H1 (cell line): Measurements from ENCODE around the gene MILR1. TPM values are rescaled to one million over a fixed set of nuclear protein-coding genes. Genes with fewer than 3 reads are reported as not detected.

ENCODE experiments used
- EP300 ChIP-seq, 2 experiments: IDR thresholded peaks; 1 replicate in 1 of 2; 2 replicates in 1 of 2; pipeline ENCODE4 v1.6.1; 2011 to 2012; ENCODE audit warnings: low read depth in 2 of 2, low read length in 2 of 2, mild to moderate bottlenecking in 2 of 2, borderline replicate concordance in 1 of 2, inconsistent platforms in 1 of 2, moderate library complexity in 1 of 2
- MAX ChIP-seq: IDR thresholded peaks from 2 replicates; pipeline ENCODE4 v1.6.1; 2012; ENCODE audit warnings: inconsistent platforms
- TBP ChIP-seq: IDR thresholded peaks from 2 replicates; pipeline ENCODE4 v1.6.1; 2011; ENCODE audit warnings: low read depth, low read length, improper control_type of control experiment
- YY1 ChIP-seq: IDR thresholded peaks from 2 replicates; pipeline ENCODE4 v1.6.1; 2011; ENCODE audit warnings: low read depth, mild to moderate bottlenecking, low read length
- polyA plus RNA-seq, 7 experiments: library from polyadenylated mRNA; depleted of rRNA in 3 of 7; stranded (reverse) in 5 of 7; unstranded in 2 of 7; fragments of >200 nt in 5 of 7; fragments of 200-250 nt in 2 of 7; gene quantifications; 1 replicate in 5 of 7; 2 replicates in 1 of 7; 4 replicates in 1 of 7; pipeline versions ENCODE4 v1.2.1 to v1.2.3, GENCODE V29; 2011 to 2013; ENCODE audit warnings: missing spikeins in 2 of 7, mixed read lengths in 2 of 7
- total RNA-seq: library from RNA; stranded (reverse); fragmentation: NEBNext Ultra II Directional; extraction: Animal tissue kit (Norgen Biotek cat#: 25700); gene quantifications from 2 replicates; pipeline ENCODE4 v1.2.1, GENCODE V29; 2021

MILR1 gene
- total and polyA plus RNA-seq, 2 of the 8 experiments (the other 6 are each of a cell fraction or from before 2014, with no cell fraction given): not detected

DNA sequence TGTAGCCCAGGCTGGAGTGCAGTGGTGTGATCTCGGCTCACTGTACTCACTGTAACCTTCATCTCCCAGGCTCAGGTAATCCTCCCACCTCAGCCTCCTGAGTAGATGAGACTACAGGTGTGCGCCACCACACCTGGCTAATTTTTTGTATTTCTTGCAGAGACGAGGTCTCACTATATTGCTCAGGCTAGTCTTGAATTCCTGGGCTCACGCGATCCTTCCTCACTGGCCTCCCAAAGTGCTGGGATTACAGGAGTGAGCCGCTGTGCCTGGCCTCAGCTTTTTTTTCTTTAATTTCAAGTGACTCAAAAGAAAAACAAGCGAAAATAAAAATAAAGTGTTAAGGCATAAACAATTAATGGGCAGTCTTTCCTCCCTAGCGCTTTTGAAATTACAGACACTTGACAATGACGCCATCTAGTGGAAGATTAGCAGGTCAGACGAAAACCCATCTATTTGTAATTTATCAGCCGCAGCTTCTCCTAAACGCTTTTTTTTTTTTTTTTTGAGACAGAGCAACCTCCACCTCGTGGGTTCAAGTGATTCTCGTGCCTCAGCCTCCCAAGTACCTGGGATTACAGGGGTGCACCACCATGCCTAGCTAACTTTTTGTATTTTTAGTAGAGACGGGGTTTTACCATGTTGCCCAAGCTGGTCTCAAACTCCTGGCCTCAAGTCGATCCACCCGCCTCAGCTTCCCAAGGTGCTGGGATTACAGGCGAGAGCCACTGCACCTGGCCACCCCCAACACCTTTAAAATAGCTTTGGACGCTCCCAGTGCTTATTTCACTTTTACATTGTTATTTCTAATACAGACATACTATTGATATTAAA is 30.2 kb upstream of the MILR1 start (continued):
- TF ChIP-seq TBP (no peak), YY1 (no peak), MAX (no peak), EP300 (IDR thresholded peaks at IDR 0.05; ENCODE audit: borderline replicate concordance in 1 of 2, low read depth in 2 of 2, low read length in 2 of 2) (no peak)
